Renal pelvis (tissue), 12 donors: ENCODE measurements around the gene SPRR2F. TPM values are rescaled to one million over a fixed set of nuclear protein-coding genes. Genes with fewer than 3 reads are reported as not detected.
"Not testable (repeated sequence)": the region's sequence is repeated elsewhere in the genome, so short reads cannot be mapped to it uniquely, and the experiment has no call there.

Source experiments
- DNase-seq: peaks from one replicate; pipeline ENCODE4 v3.0.0-alpha.2; 2013
- long read RNA-seq, 16 experiments: transcript quantifications; one replicate each; lab custom pipeline, GENCODE V29; 2026
- polyA plus RNA-seq, 3 donors: library from polyadenylated mRNA; unstranded; fragments of 120-200 nt; gene quantifications; one replicate each; pipeline ENCODE4 v1.2.1, GENCODE V29; 2013; ENCODE audit not compliant: insufficient read length in 3 of 3

SPRR2F gene
- polyA plus RNA-seq = not detected
- long read RNA-seq, donor 1 = 0 reads
- long read RNA-seq, donor 2 = 0 reads
- long read RNA-seq, donor 3 = 0 reads
- long read RNA-seq, donor 4 = 0 reads
- long read RNA-seq, donor 5 = 0 reads
- long read RNA-seq, donor 6 = 0 reads
- long read RNA-seq, donor 7 = 0 reads
- long read RNA-seq, donor 8, partial matches to known transcripts = 0 of 2 reads
- long read RNA-seq, donor 8, other reads (novel, unspliced or antisense) = 0 of 2 reads
- long read RNA-seq, donor 9 = 0 reads
- long read RNA-seq, donor 10 = 0 reads
- long read RNA-seq, donor 11 = 0 reads
- long read RNA-seq, donor 12 = 0 reads
- long read RNA-seq, donor 13 = 0 reads
- long read RNA-seq, donor 14 = 0 reads
- long read RNA-seq, donor 15 = 0 reads
- long read RNA-seq, donor 16 = 0 reads

DNA sequence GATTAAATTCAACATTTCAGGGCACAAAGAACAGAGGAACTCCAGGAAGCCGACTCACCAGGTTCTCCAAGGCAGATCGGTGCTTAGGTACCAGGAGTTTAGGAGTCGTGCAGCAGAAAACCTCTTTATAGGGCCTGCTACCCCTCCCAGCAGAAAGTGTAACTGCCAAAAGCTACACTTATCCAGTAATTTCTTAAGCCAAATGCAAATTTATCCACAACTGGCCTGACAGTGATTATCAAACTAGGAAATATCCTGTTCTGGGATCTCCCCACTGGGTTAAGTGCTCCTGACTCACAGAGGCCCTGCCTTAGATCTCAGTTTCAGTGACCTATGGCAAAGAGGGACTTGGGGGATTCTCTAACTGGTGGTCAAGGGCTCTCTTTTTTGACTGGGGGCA lies at the start of gene SPRR2F:
SPRR2F (minus strand) TSS at position 101 of the 400 bp plus-strand sequence. CDS start 783 bp downstream, outside the sequence.
- no peak for DNase-seq

- no peak for DNase-seq
Observed at GRCh38 chr1:153155541-153155940, 42.2 kb upstream of the SPRR2F start.

- DNase-seq = no peak
Observed at GRCh38 chr1:153152481-153152880, 39.2 kb upstream of the SPRR2F start.

GRCh38 chr1:153150846-153151245 lies 37.5 kb upstream of the SPRR2F start, which contains the start of gene SPRR2G:
TSS of gene SPRR2G (minus strand) at chr1:153150890. CDS start at chr1:153150110, 780 bp downstream.
- DNase-seq = no peak

DNA sequence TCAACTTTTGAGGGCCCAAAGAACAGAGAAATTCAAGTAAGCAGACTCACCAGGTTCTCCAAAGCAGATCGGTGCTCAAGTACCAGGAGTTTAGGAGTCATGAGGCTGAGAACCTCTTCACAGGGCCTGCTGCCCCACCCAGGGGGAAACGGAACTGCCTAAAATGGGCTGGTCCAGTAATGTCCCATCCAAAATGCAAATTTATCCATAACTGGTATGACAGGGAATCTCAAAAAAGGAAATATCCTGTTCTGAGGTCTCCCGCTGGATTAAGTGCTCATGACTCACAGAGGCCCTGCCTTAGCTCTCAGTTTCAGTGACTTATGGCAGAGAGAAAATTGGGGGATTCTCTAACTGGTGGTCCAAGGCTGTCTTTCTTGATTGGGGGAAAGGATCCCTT lies 28.1 kb upstream of the SPRR2F start:
- DNase-seq = no peak

GRCh38 chr1:153140484-153140883 lies 27.2 kb upstream of the SPRR2F start:
- DNase-seq = no peak

DNA sequence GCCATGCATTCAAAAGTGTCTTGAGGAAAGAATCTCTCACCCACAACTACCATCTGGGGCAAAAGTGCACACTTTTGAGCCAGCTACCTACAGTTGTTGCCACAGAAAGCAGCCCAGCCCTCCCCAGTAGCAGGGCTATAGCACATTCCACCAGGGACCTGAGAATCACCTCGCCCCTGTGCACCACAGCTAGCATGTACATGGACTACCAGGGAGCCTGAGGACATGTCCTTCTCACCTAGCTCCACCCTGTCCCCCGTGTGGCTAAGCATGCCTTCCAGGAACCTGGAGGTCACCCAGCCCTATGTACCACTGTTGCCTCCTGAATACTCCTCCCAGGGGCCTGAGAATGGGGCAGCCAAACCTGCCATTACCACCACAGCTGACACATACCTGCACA lies 20.4 kb upstream of the SPRR2F start:
- no peak for DNase-seq

DNA sequence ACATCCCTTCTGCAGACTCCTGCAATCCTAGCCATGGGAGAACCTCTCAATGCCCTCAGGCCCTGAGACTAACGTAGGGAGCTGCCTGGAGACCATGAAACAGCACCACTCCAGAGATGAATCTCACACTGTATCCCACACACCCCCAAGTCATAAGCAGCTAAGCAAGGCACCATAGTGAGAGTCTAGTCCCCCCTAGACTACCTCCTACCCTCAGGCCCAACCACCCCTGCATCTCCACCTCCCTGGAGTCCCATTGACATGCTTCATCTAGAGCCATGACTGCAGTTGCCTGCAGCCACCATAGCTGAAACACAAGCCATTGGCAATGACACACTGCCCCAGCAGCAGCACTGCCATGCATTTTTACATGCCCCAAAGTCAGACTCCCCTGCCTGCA lies 20.0 kb upstream of the SPRR2F start:
- no peak for DNase-seq

GRCh38 chr1:153128688-153129087 lies 15.4 kb upstream of the SPRR2F start:
- not testable (repeated sequence) for DNase-seq

GRCh38 chr1:153127296-153127695 lies 14.0 kb upstream of the SPRR2F start:
- DNase-seq = no peak

DNA sequence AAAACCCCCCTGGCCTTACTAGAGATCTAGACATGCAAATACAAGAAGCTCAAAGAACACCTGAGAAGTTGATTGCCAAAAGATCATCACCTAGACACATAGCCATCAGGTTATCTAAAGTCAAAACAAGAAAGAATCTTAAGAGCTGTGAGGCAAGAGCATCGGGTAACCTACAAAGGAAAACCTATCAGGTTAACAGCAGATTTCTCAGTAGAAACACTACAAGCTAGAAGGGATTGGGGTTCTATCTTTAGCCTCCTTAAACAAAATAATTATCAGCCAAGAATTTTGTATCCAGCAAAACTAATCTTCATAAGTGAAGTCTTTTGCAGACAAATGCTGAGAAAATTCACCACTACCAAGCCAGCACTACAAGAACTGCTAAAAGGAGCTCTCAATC lies 12.2 kb upstream of the SPRR2F start:
- no peak for DNase-seq

GRCh38 chr1:153123793-153124192 lies 10.5 kb upstream of the SPRR2F start:
- DNase-seq = not testable (repeated sequence)

DNA sequence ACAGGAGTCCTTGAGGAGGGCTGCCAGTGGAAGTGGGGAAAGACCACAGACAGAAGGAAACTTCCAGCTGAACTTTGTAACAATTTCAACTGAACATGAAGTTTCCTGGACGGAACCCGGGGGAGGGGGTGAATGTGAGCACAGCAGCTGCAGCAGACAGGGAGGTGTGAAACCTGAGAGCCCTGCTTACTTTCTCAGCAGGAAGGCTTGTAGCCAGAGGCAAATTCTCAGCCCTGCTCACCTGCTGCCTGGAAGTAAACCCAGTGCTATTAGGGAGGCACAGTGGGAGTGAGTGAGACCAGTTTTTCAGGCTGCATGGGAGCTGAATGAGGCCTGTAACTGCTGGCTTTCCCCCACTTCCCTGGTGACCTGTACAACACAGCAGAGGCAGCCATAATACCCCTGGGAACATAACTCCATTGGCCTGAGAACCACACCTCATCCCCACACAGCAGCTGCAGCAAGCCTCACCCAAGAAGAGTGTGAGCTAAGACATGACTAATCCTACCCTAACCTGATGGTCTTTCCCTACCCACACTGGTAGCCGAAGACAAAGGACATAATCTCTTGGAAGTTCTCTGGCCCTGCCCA lies 9.6 kb upstream of the SPRR2F start:
- peak; percentile 76 for DNase-seq

GRCh38 chr1:153120945-153121344 lies 7.6 kb upstream of the SPRR2F start:
- DNase-seq = no peak

DNA sequence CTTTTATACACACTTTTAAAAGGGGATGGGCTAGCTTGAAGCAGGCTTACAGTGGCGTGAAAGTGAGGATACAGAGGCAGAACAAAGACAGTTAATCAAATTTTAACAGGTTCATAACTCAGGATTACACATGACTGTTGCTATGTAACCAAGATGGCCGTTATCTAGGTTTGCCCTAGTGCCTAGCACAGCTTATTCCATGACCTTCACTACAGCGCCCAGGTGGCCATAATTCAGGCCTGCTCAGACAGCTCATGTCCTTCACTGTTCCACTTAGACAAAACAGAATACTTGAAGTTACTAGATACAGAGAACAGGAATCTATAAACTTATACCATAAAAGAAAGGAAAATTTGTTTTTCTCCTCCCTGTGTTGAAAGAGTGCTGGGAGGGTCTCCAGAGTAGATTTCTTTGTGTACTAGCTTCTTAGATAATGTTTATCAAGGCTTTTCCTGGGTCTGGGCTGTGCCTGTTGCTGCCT lies 6.2 kb upstream of the SPRR2F start:
- DNase-seq = no peak

DNA sequence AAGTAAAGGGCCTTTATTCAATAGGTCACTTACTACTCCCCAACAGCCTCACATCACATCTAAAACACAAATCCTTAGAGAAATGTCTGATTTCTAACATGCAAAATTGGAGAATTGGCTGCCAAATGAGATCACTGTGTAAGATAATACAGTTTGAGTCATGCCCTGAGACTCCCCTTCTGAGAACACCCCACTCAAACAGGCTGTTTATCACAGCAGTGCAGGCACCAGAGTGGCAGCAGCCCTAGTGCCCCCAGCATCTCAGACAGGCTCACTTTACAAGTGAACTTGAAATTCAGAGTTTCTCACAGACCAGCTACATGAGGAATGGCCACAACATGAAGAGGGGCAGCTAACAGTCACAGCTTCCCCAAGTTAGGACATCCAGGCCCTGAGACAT lies 1.9 kb upstream of the SPRR2F start:
- not testable (repeated sequence) for DNase-seq

GRCh38 chr1:153112454-153112853 lies 862 bp downstream of the SPRR2F start:
- not testable (repeated sequence) for DNase-seq

DNA sequence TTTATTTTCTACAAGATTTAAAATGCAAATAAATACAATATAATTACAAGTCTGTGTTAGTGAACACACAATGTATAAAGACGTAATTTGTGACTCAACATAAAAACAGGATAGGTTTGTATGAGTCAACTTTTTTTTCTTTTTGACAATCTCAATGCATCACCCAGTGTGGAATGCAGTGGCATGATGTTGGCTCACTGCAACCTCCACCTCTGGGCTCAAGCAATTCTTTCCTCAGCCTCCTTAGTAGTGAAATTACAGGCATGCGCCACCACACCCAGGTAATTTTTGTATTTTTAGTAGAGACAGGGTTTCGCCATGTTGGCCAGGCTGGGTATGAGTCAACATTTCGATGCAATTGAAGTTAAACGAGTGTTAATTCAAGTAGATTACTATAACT lies 13.1 kb downstream of the SPRR2F start:
- DNase-seq = no peak

GRCh38 chr1:153099461-153100045 lies 13.8 kb downstream of the SPRR2F start:
- no peak for DNase-seq

DNA sequence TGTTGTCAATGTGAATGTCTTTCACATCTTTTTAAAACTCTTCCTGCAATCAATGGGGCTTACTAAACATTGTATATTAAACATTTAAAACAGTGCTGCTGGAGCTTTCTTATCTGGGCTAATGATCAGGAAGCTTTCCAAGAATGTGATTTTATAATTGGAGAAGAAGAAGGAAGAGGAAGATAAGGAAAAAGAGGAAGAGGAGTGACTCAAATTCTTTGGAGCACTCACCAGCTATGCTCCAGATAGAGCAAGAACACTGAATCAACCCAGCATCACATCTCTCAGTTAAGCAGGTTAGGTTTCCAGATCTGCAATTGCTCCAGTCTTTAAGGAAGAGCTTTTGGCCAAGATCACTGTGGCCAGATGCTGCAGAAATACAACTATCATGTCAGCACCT lies 17.6 kb downstream of the SPRR2F start:
- DNase-seq = no peak

- DNase-seq = no peak
Observed at GRCh38 chr1:153094426-153094825, 18.9 kb downstream of the SPRR2F start, which contains the start of gene SPRR2E. TSS of gene SPRR2E (minus strand) at chr1:153094526. CDS start at chr1:153093751, 775 bp downstream.

DNA sequence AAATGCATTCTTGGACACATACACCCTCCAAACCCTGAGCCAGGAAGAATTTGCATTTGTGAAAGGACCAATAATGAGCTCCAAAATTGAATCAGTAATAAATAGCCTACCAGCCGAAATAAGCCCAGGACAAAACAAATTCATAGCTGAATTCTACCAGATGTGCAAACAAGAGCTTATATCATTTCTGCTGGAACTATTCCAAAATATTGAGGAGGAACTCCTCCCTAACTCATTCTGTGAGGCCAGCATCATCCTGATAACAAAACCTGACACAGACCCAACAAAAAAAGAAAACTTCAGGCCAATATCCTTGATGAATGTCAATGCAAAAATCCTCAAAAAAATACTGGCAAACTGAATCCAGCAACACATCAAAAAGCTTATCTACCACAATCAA lies 25.7 kb downstream of the SPRR2F start:
- no peak for DNase-seq

DNA sequence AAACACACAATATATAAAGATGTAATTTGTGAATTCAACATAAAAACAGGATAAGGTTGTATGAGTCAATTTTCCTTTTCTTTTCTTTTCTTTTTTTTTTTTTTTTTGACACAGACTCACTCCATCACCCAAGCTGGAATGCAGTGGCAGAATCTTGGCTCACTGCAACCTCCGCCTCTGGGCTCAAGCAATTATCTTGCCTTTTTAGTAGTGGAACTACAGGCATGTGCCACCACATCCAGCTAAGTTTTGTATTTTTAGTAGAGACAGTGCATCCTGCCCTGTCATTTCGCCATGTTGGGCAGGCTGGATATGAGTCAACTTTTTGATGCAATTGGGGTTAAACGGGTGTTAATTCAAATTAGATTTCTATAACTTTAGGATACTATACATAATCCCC lies 31.6 kb downstream of the SPRR2F start:
- no peak for DNase-seq
